ENCODE data around the gene MICAL3.

DNA sequence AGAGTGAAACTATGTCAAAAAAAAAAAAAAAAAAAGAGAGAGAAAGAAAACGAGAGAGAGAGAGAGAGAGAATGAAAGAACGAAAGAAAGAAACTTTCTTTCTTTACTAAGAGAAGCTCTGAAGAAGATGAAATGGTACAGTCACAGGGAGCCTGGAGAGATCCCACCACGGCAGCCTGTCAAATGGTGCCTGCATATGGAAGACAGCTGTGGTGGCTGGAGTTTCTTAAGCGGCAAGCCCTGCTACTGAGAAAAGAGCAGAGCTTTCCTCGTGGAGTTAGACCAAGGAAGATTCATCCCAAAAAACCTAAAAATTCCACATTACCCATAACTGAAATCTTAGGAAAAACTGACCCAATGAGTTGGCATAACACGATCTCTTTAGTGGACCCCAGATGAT, 66.7 kb downstream of the MICAL3 start:
- TF ChIP-seq, protein P1, sequence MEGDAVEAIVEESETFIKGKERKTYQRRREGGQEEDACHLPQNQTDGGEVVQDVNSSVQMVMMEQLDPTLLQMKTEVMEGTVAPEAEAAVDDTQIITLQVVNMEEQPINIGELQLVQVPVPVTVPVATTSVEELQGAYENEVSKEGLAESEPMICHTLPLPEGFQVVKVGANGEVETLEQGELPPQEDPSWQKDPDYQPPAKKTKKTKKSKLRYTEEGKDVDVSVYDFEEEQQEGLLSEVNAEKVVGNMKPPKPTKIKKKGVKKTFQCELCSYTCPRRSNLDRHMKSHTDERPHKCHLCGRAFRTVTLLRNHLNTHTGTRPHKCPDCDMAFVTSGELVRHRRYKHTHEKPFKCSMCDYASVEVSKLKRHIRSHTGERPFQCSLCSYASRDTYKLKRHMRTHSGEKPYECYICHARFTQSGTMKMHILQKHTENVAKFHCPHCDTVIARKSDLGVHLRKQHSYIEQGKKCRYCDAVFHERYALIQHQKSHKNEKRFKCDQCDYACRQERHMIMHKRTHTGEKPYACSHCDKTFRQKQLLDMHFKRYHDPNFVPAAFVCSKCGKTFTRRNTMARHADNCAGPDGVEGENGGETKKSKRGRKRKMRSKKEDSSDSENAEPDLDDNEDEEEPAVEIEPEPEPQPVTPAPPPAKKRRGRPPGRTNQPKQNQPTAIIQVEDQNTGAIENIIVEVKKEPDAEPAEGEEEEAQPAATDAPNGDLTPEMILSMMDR (IDR thresholded peaks at IDR 0.05): no peak
- no peak for TF ChIP-seq ZFX (IDR thresholded peaks at IDR 0.05; ENCODE audit: borderline replicate concordance)
